Right renal pelvis (tissue), 4 donors: Measurements from ENCODE around the gene TRIM46. TPM values are rescaled to one million over a fixed set of nuclear protein-coding genes. Genes with fewer than 3 reads are reported as not detected.

Experiments
- DNase-seq, 4 donors: peaks; one replicate each; pipeline ENCODE4 v3.0.0-alpha.2; 2013; ENCODE audit warnings: low read depth in 4 of 4, low spot score in 3 of 4, missing footprints in 1 of 4
- polyA plus RNA-seq, 4 donors: library from polyadenylated mRNA; unstranded; fragments of 120-200 nt; gene quantifications; one replicate each; pipeline ENCODE4 v1.2.1, GENCODE V29; 2013; ENCODE audit not compliant: insufficient read length in 4 of 4

TRIM46 gene
- polyA plus RNA-seq, 4 donors, result 2.7 to 4.1 (median 3.2) TPM

DNA sequence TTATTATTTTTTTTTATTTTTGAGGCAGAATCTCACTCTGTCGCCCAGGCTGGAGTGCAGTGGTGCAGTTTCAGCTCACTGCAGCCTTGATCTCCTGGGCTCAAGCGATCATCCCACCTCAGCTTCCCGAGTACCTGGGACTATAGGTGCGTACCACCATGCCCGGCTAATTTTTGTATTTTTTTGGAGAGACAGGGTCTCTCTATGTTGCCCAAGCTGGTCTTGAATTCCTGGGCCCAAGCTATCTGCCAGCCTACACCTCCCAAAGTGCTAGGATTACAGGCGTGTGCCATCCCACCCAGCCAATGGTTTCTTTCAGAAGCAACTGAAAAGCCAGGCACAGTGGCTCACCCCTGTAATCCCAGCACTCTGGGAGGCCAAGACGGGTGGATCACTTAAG lies 2.8 kb upstream of the TRIM46 start:
- no peak for DNase-seq

- no peak for DNase-seq
These were observed 1.6 kb upstream of the TRIM46 start for GRCh38 chr1:155171836-155172731.

- DNase-seq, result peak; percentile 91 to 94 (median 92)
These were observed 744 bp upstream of the TRIM46 start, which contains the start of gene KRTCAP2 for GRCh38 chr1:155172732-155173477. Gene KRTCAP2 (minus strand): TSS chr1:155173304. CDS start chr1:155173224, 80 bp downstream.

DNA sequence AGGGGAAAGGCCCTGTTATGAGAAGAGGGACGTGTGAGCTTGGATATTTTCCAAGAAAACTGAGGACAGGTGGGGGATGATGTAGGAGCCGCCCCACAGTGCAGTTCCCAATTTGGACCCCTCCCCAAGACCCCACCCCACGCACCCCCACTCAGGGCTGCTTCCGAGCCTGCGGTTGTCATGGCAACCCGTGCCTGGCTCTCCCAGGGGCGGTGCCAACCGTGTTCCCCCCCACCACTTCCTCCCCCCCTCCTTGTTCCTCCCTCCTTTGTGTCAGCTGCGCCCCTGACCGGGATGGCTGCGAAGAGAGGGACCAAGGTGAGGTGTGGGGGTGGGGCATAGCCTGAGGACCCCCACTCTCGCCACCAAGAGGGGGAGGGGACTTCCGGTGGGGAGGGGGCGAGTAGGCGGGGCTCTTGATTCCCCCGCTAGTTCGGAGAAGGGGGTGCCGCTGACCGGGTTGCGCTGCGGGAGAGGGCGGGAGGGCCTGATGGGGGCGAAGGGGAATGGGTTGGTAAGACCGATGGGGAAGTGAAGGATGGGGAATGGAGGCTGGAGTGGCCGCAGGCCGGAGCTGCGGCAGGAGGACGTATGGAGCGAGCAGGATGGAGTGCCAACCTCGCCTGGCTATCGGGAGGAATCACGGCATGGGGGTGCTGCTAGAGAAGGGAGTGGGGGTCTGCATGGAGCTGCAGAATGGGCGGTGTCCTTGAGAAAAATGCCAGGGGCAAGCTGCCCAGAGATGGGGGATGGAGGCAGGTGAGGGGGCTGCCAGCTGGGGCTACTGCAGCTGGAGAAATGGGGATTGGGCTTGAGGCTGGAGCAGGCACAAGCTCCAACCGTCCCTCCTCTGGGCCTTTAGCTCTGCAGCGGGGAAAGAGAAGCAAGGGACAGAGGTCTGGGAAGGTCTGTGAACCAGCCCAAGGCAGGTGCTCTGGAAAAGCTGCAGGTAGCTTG lies 953 bp downstream of the TRIM46 start:
- DNase-seq, result no peak

DNA sequence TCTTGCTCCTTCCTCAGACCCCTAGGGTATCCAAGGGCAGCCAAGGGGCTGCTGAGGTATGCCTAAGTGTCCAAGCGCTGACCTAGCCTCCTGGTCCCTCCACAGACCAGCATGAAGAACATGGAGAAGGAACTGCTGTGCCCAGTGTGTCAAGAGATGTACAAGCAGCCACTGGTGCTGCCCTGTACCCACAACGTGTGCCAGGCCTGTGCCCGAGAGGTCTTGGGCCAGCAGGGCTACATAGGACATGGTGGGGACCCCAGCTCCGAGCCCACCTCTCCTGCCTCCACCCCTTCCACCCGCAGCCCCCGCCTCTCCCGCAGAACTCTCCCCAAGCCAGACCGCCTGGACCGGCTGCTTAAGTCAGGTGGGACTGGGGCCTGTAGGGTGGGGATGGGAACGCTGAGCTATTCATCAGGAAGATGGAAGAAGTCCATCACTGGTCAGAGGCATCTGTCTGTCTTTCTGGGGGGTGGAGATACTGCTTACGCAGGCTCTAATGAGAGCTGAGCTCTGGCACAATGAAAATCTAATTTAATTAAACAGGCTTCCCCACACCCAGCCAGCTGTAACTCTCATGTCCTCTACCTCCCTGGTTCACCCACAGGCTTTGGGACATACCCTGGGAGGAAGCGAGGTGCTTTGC lies 1.8 kb downstream of the TRIM46 start:
- DNase-seq, result no peak

DNA sequence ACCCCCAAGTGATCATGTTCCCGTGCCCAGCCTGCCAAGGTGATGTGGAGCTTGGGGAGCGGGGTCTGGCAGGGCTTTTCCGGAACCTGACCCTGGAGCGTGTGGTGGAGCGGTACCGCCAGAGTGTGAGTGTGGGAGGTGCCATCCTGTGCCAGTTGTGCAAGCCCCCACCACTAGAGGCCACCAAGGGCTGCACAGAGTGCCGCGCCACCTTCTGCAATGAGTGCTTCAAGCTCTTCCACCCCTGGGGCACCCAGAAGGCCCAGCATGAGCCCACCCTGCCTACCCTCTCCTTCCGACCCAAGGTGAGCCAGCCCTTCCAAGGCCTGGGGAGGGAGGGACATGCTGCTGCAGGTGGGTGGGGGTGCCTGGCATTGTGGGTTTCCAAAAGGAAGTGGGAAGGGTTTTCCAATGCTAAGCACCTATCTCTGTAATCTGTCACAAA lies 2.3 kb downstream of the TRIM46 start:
- DNase-seq, result no peak

DNA sequence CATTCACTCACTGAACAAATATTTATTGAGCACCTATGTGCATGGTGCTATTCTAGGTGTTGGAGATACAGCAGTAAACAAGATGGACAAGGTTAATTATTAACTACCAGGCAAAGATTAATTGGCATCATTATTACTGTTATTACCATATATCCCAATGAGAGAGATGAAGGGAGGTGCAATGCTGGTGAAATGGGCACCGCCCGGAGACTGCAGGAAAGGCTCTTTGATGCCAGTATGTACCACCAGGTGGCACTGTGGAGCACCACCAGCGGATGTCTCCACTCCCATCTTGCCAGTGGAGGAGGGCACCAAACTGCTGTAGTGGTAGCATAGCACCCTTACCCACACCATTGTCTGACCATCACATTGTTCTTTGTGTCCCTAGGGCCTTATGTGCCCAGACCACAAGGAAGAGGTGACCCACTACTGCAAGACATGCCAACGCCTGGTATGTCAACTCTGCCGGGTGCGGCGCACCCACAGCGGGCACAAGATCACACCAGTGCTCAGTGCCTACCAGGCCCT lies 3.0 kb downstream of the TRIM46 start:
- no peak for DNase-seq

DNA sequence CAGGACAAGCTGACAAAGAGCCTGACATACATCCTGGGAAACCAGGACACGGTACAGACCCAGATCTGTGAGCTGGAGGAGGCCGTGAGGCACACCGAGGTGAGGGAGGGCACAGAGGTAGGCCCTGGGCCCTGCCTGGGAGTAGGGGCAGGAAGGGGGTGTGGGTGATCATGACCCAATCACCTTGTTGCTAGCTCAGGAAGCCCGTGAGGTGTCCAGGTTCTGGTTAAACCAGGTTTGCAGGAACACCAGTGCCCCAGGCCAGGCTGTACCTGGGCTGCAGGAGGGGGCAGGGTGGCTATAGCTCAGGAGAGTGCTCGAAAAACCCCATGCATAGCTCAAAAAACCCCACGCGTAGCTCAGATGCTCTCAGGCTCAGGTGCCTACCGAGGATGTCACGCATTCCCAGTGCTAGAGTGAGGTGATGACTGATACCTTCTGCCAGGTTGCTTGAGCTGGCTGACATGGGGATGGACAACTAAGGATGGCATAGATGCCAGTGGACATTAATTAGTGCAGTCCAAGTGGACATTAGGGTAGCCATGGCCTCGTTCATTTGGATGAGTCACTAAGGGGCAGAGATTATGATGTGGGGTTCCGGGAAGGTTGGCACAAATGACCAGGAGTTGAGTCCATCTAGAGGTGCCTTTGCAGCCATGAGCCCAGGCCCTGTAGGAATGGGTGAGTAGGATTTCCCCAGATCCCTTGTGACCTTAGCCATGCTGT lies 3.7 kb downstream of the TRIM46 start:
- DNase-seq, result no peak

- DNase-seq, result no peak
These were observed 4.3 kb downstream of the TRIM46 start for GRCh38 chr1:155177918-155178281.

- no peak for DNase-seq
These were observed 4.9 kb downstream of the TRIM46 start for GRCh38 chr1:155178441-155179111.

- DNase-seq, result no peak
These were observed 5.7 kb downstream of the TRIM46 start for GRCh38 chr1:155179112-155180031.

GRCh38 chr1:155181371-155182051 lies 7.9 kb downstream of the TRIM46 start:
- DNase-seq, result no peak

- no peak for DNase-seq
These were observed 8.5 kb downstream of the TRIM46 start for GRCh38 chr1:155182052-155182550.

DNA sequence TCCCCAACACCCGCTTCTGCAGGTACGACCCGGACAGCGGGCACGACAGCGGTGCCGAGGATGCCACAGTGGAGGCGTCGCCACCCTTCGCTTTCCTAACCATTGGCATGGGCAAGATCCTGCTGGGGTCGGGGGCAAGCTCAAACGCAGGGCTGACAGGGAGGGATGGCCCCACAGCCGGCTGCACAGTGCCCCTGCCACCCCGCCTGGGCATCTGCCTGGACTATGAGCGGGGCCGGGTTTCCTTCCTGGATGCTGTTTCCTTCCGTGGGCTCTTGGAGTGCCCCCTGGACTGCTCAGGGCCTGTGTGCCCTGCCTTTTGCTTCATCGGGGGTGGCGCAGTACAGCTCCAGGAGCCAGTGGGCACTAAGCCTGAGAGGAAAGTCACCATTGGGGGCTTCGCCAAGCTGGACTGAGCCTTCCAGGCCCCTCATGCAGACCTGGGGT lies 10.1 kb downstream of the TRIM46 start:
- no peak for DNase-seq

- DNase-seq, result no peak
These were observed 10.7 kb downstream of the TRIM46 start for GRCh38 chr1:155184351-155184811.
